Measurements from ENCODE around the gene DHRS11.

GRCh38 chr17:36643086-36643685, 51.5 kb downstream of the DHRS11 start:
- no peak for TF ChIP-seq GATA2 (IDR thresholded peaks at IDR 0.05; ENCODE audit: low read depth, low read length)
- TF ChIP-seq GATA3 (IDR thresholded peaks at IDR 0.05; ENCODE audit: low read depth, low read length) = no peak
